Lower leg skin (tissue), 4 donors: ENCODE data around the gene SRGAP2C. TPM values are rescaled to one million over a fixed set of nuclear protein-coding genes. Genes with fewer than 3 reads are reported as not detected.
"Not testable (repeated sequence)": the region's sequence is repeated elsewhere in the genome, so short reads cannot be mapped to it uniquely, and the experiment has no call there.

Experiments
- DNase-seq, 2 donors: peaks; one replicate each; pipeline ENCODE4 v3.0.0-alpha.2; 2019; ENCODE audit warnings: low spot score in 2 of 2
- H3K4me3 ChIP-seq: fragments of 200-600 bp; sonication (generic); 2 replicates; pipeline ENCODE4 v1.5.1; 2017; ENCODE audit warnings: mild to moderate bottlenecking, low read depth; ENCODE audit not compliant: poor library complexity, severe bottlenecking
- WGBS, 2 donors: methylation state at CpG; one replicate each; pipeline ENCODE4 v1.1.5; 2018; 5-methylcytosine and 5-hydroxymethylcytosine counted together
- intact Hi-C: fragments of 100-400 bp; cut with DNase I; formaldehyde crosslinking; loops from one replicate; pipeline ENCODE4 v1.15.0; 2023; ENCODE audit warnings: low total_unique reads
- total RNA-seq, 4 donors: library from RNA; depleted of rRNA; stranded (reverse); fragments of >200 nt; gene quantifications; one replicate each; pipeline ENCODE4 v1.1.0, GENCODE V29; 2016

SRGAP2C gene
- total RNA-seq, 4 donors from 2014 or later: 41.3 to 57.7 (median 55.5) TPM

DNA sequence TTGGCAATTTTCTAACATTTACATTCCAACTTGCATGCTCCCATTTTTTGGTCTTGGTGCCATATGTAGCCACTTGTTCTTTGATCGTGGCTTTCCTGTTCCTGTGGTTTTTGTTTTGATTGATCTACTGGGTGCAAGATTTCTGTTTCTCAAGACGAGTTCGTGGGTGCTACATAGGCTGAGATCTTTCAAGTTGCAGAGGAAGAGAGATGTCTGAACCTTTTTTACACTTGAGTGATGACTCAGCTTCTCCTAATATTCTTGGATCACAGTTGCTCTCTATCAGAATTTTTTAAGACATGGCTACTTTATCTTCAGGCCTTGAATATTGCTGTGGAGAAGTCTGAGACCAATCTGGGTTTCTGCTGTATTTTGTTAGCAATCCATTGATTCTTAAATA is 85.2 kb downstream of the SRGAP2C start:
- 0 to 17% methylated on average over 1 of the region's 3 CpGs for WGBS, 2 donors
- DNase-seq, H3K4me3 ChIP-seq, intact Hi-C loops: not testable (repeated sequence)

DNA sequence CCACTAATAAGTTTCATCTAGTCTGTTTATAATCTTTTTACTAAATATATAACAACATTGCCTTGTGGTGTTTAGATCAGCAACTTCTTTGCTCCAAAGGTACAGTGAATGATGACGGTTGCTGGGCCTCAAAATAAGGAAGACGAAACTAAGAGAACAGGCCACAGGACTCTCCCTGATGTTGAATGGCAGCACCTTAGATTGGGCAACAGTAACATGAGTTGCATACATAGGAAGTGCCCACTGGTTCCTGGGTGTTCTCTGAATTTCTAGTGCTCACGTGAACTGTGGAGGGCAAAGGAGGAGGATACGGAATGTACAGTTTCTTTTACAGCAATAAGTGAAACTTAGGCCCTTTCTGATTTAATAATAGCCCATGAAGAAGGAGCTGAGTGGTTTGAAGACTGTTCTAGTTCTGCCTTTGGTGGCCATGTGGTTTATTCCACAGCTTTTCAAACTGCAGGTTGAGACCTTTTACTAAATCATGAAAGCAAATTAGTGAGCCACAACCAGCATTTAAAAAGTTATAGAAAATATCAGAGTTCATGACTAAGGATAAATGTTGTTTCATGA is 86.5 kb downstream of the SRGAP2C start:
- DNase-seq, intact Hi-C loops, H3K4me3 ChIP-seq: not testable (repeated sequence)
- WGBS, 2 donors: 74 to 86% methylated on average over 2 of the region's 4 CpGs

DNA sequence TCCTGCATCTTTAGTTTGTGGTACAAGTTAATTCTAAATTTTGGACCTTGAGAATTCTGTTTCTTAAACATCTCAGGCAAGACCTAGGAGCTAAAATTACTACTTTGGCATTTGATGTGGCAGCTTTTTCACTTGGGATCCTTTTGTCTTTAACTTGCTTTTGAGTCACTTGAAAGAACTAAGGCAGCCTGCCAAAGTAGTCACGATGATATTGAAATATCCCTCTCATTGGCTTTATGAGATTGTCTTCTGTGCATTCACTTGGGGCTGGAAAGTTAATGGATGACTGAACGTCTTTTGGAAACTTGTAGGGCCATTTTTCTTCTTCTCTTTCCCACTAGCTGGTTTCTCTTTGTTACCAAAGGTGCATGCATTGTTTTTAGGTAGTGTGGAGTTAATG is 90.7 kb downstream of the SRGAP2C start:
- 58 to 60% methylated on average over 2 of the region's 2 CpGs for WGBS, 2 donors
- DNase-seq, intact Hi-C loops, H3K4me3 ChIP-seq: not testable (repeated sequence)

DNA sequence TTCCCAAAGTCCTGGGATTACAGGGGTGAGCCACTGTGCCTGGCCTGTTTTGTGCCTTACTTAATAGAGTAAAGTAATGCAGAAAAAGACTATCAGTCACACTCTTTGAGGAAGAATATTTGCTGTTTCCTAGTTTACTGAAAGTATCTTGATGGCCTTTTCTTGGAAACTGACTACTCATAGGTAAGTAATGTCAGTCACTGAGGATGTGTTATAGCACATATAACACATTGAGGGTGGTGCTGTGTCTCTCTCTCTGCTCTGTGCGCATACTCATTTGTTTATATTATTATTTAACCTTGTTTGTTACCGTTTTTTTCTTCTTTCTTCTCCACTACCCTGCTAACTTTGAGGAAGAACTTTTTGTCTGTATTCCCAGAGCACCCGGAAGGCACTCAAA is 93.4 kb downstream of the SRGAP2C start:
- DNase-seq, H3K4me3 ChIP-seq, intact Hi-C loops: not testable (repeated sequence)
- 100% methylated on average over 1 of the region's 3 CpGs; no CpG with 5 or more reads in 1 of the 2 donors for WGBS, 2 donors

DNA sequence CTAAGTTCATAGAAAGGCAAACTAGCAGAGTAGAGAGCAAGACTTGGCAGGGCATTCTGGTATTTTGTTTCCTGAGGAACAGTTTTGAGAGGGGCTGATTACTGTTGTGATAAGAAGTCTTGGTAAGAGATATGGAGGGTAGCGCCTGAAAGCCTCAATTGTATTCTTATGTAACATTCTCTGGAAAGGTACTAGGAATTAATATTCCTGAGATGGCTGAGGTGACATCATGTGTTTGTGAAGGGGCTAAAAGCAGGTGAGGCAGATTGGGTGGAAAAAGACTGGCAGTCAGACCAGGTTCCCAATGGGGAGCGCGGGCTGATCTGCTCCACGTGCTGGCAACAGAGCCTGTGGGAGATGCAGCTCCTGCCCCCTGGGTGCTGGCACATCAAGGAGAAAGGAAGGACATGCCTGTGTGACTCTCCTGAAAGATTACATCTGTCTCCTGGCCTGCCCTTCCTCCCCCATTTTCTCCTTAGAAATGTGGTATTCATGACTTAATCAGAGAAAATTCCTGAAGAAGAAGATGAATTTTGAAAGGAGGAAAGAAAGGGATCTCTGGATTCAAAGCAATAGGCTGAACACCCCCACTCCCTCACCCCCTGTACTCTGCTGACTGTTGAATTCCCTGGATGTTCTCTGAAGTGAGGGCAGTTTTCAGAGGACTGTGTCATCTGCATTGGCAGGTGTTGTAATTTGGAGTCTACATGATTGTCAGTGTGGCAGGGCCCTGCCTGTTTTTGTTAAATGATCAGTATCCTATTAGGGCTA is 94.2 kb downstream of the SRGAP2C start:
- DNase-seq, intact Hi-C loops, H3K4me3 ChIP-seq: not testable (repeated sequence)
- WGBS, 2 donors: 58 to 73% methylated on average over 4 of the region's 4 CpGs

DNA sequence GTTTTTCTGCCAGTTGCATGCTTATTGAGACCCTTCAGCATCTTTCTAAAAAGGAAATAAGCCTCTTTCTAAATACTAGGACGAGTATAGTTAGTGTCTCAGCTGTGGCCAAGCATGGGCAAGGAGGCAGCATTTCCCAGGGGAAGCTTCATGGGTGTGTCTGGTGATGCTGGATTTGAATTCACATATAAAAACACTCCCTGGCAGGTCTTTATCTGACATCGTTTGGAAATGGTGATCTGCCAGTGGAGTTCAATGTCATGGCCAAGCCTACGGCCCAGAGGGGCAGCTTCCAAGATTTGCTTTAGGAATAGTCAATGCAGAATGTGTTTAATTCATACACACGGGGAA is 94.7 kb downstream of the SRGAP2C start:
- intact Hi-C loops, DNase-seq, H3K4me3 ChIP-seq: not testable (repeated sequence)
- WGBS, 2 donors: 11 to 40% methylated on average over 1 to 2 of the region's 4 CpGs

DNA sequence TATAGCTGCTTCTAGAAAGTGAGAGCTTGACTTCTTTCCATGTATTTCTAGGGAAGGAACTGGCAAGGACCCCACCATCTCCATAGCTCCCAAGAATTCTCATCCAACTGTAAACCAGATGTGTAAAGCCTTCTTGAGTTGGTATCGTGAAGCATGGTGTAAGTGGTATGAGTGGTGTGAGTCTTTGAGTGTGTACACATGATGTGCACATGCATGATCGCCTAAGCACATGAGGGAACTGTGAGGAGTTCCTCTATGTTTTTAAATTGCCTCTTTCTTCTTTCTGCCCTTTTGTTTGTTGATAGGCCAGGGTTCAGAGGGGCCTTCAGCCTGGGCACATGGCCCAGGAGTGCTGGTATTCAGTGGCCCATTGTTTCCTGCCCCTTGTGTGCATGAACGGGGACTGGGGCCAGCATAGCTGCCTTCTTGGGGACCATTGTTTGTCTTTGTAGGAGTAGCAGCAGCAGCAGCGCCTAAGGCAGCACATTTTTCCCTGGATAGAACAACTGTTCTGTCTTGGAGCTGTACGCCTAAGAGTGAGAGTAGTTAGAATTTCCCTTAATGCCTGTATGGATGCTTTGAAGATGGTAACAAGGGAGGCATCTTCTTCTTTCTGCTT is 96.0 kb downstream of the SRGAP2C start:
- 100% methylated on average over 2 of the region's 5 CpGs; no CpG with 5 or more reads in 1 of the 2 donors for WGBS, 2 donors
- intact Hi-C loops, DNase-seq, H3K4me3 ChIP-seq: not testable (repeated sequence)

DNA sequence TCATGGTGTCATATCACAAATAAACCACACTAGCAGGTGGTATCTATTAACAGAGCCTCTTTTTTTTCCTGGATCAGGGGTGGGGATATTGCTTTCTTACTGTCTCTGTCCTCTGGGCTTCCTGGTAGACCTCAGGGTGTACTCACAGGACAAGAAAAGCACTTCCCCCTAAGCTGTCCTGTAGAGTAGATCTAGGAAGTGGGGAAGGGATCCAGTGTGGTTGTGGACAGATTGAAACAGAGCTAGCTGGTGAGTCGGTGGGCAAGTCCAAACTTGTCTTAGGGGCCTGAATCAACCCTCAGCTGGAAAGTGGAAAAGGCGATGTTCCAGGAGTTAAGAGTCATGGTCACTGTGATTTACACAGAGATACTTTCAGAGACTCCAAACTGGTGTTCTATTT is 96.7 kb downstream of the SRGAP2C start:
- no CpG with 5 or more reads among the region's 2 CpGs for WGBS, 2 donors
- DNase-seq, H3K4me3 ChIP-seq, intact Hi-C loops: not testable (repeated sequence)

DNA sequence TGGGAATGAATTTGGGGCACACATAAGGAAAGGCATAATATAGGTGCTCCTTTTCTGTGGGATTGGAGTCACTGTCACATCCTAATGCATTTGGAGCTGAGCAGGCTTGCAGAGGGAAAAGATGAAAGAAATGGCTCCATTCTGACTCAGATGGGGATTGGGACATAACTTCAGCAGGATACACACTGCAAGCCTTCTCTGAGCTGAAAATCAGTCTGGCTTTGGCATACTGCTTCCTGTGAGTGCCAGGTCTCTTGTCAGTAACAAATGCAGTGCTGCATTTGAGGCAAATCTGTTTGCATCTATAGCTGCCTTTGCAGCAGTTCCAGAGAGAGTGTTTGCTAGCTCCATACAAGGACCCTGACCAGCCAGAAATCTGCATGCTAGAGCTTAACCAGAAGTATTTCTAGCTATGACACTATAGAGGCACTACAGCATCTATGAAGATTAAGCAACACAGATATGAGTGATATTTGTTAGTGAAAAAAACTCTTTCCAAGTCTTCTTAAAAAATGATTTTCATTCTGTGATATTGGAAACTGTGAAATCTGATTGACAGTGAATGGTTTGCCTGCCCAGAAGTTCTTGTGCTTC is 98.9 kb downstream of the SRGAP2C start:
- DNase-seq, H3K4me3 ChIP-seq, intact Hi-C loops: not testable (repeated sequence)

DNA sequence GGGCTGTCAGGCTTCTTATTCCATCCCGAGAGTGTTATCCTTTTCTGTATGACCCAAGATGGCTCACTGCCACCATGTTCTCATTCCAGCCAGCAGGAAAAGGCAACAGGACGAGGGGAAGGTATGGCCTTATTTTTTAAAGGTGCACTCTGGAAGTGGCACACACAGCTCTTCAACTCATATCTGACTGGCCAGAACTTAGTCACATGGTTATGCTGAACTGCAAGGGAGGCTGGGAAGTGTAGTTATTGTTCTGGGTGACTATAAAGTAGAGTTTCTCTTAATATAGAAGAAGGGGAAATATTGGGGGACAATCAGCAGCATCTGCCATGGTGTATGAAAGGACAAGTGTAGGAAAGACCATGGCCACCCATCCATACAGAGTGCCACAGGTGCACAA is 107.8 kb downstream of the SRGAP2C start:
- H3K4me3 ChIP-seq, DNase-seq, intact Hi-C loops: not testable (repeated sequence)
- 54% methylated on average over 2 of the region's 2 CpGs; no CpG with 5 or more reads in 1 of the 2 donors for WGBS, 2 donors

DNA sequence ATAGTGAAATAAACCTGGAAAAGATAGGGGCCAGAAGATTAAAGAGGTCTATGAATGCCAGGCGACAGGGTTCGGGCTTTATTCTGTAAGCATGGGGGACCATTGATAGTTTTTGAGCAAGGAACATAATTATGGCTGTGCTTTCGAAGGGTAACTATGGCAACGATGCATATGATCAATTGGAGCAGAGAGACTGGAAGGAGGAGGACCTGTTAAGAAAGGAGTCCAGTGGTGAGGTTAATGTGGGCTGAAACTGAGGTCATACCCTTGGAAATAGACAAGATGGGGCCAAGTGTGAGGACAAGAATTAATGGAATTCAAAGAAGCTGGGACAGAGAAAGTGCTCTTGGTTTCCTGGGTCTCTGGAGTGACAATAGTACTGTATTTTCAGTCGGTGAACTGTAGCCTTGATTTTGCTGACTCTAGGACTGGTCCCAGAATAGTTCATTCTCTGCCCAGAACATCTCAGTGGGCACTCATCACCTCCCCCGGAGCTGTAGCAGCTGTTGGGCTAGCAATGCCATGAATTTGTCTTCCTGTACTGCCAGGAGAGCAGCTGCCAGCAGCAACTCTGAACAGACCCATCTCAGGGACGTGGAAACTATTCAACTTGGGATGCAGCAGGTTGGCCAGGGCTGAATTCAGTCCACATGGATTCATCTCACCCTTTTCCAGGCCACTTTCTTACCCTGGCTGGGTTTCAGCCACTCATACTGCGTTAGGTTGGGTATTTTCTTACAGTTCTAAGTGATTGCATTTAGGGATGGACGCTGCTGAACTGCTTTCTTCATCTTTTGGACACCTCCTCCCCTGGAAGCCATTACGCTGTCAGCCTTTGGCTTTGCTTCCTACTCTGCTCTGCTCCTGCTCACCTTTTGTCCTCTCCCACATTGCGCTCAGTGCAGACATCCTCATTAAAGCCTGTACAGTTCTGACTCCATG is 108.8 kb downstream of the SRGAP2C start:
- 43 to 68% methylated on average over 1 to 2 of the region's 11 CpGs for WGBS, 2 donors
- H3K4me3 ChIP-seq, DNase-seq, intact Hi-C loops: not testable (repeated sequence)

DNA sequence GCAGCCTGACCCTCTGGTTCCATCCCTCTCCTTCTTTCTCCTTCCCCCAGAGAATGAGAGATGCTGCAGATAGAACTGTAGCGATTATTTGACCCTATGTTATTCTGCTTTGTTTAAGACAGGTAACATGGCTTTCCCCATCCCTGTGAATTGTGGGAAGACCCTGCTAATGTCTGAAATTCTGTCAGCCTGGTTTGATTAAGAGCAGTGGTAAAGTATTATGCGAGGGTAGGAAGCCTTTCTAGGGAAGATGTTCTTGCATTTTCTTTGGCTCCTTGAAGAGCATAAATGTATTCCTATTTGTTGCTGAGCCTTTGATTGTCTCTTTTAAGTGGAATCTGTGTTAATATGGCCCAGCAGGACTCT is 109.4 kb downstream of the SRGAP2C start:
- DNase-seq, intact Hi-C loops, H3K4me3 ChIP-seq: not testable (repeated sequence)
- WGBS, 2 donors: 100% methylated on average over 1 of the region's 2 CpGs; no CpG with 5 or more reads in 1 of the 2 donors

DNA sequence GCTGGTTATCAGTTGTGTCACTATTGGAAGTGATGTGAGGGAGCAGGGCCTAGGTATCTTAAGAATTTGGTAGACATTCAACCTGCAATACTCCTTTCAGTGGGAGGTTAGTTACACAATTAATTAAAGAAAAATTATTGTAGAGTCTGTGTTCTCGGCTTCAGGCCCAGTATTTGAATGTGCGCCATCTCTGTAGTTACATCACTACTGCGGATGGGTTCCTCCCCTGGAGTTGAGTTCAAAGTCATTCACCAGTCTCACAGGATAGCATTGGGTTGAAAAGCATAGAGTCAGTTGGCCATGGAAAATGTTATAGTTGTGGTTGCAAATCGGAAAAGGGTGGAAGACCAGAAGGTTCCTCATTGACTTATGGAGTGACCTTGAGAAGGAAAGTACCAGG is 111.8 kb downstream of the SRGAP2C start:
- not testable (repeated sequence) for DNase-seq

DNA sequence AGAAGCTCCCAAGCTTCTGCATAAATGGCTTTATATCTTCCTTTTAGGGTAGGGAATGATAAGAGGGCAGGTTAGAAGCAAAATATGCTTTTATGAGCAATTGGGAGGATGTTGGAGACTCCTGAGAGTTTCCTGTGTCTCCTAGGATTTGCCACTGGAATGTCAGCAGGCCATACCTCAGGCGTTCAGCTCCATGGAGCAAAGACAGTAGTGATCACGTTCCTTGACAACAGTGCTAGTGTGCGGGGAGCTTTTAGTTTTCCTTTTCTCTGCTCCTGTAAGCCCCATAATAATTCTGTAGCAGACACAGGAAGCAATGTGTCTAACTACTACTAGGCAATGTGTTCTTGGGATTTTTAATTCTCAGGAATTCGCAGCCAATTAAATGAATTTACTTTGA is 113.8 kb downstream of the SRGAP2C start:
- intact Hi-C loops, DNase-seq, H3K4me3 ChIP-seq: not testable (repeated sequence)
- no CpG with 5 or more reads among the region's 4 CpGs for whole genome bisulfite sequencing, 2 donors

More for the DNA sequence above, 111.8 kb downstream of the SRGAP2C start:
- WGBS, 2 donors: no CpG with 5 or more reads among the region's 4 CpGs
- H3K4me3 ChIP-seq, intact Hi-C loops: not testable (repeated sequence)
